Mucosa of stomach (tissue), 1 donor: ENCODE results near the gene ETV5.
A peak's percentile ranks its signal among the peaks of the same experiment; 100 is the strongest.

ENCODE experiments used
- H3K27me3 ChIP-seq: one replicate; pipeline ENCODE4 v1.7.0; 2013; ENCODE audit warnings: mild to moderate bottlenecking, low read length; ENCODE audit not compliant: control insufficient read depth, insufficient read depth
- H3K36me3 ChIP-seq: one replicate; pipeline ENCODE4 v1.7.0; 2013; ENCODE audit warnings: low read length; ENCODE audit not compliant: control insufficient read depth, insufficient read depth
- H3K4me1 ChIP-seq: one replicate; pipeline ENCODE4 v1.7.0; 2013; ENCODE audit warnings: mild to moderate bottlenecking, low read length; ENCODE audit not compliant: control insufficient read depth, insufficient read depth
- H3K4me3 ChIP-seq: one replicate; pipeline ENCODE4 v1.7.0; 2013; ENCODE audit warnings: low read length
- H3K9ac ChIP-seq: one replicate; pipeline ENCODE4 v1.7.0; 2013; ENCODE audit warnings: mild to moderate bottlenecking, low read length, moderate library complexity
- H3K9me3 ChIP-seq: one replicate; pipeline ENCODE4 v1.7.0; 2013; ENCODE audit warnings: mild to moderate bottlenecking, low read length, moderate library complexity; ENCODE audit not compliant: control insufficient read depth
- donor health status: Pancreatic carcinoma.

ETV5 gene

GRCh38 chr3:186119499-186119898 lies 10.6 kb upstream of the ETV5 start:
- Histone ChIP-seq H3K4me1 (peaks cover 7% of the 10 kb centered on the region), H3K4me3 (no peak overlapping the region), H3K9ac (no peak overlapping the region), H3K27me3 (peaks cover 4% of the 10 kb centered on the region), H3K36me3 (no peaks in the 10 kb centered on the region), H3K9me3 (no peaks in the 10 kb centered on the region)

GRCh38 chr3:186118692-186119091 lies 9.8 kb upstream of the ETV5 start:
- no peaks in the 10 kb centered on the region for H3K36me3 ChIP-seq
- no peak overlapping the region for H3K9ac ChIP-seq
- peaks cover 4% of the 10 kb centered on the region for H3K27me3 ChIP-seq
- H3K9me3 ChIP-seq = no peaks in the 10 kb centered on the region
- no peak overlapping the region for H3K4me3 ChIP-seq
- no peaks in the 10 kb centered on the region for H3K4me1 ChIP-seq

- Histone ChIP-seq H3K9me3 (no peaks in the 10 kb centered on the region), H3K36me3 (no peaks in the 10 kb centered on the region), H3K4me3 (no peak overlapping the region), H3K9ac (no peak overlapping the region), H3K4me1 (no peaks in the 10 kb centered on the region), H3K27me3 (peaks cover 4% of the 10 kb centered on the region)
These were observed 8.7 kb upstream of the ETV5 start for GRCh38 chr3:186117521-186118134.

- H3K9ac ChIP-seq = no peak overlapping the region
- no peaks in the 10 kb centered on the region for H3K9me3 ChIP-seq
- peaks cover 8% of the 10 kb centered on the region for H3K4me1 ChIP-seq
- H3K4me3 ChIP-seq = no peak overlapping the region
- H3K27me3 ChIP-seq = peaks cover 9% of the 10 kb centered on the region
- H3K36me3 ChIP-seq = no peaks in the 10 kb centered on the region
These were observed 6.5 kb upstream of the ETV5 start for GRCh38 chr3:186115239-186115996.

- H3K4me3 ChIP-seq = no peak overlapping the region
- H3K9me3 ChIP-seq = no peaks in the 10 kb centered on the region
- H3K9ac ChIP-seq = no peak overlapping the region
- peaks cover 16% of the 10 kb centered on the region for H3K4me1 ChIP-seq
- H3K27me3 ChIP-seq = peaks cover 12% of the 10 kb centered on the region
- H3K36me3 ChIP-seq = no peaks in the 10 kb centered on the region
These were observed 2.4 kb upstream of the ETV5 start for GRCh38 chr3:186110975-186111974.

- Histone ChIP-seq H3K4me1 (peaks cover 16% of the 10 kb centered on the region), H3K27me3 (peaks cover 12% of the 10 kb centered on the region), H3K9me3 (no peaks in the 10 kb centered on the region), H3K4me3 (peak overlapping the region; percentile 39), H3K36me3 (no peaks in the 10 kb centered on the region), H3K9ac (peak overlapping the region; percentile 16)
These were observed 1.3 kb upstream of the ETV5 start for GRCh38 chr3:186109897-186110803.

GRCh38 chr3:186108106-186108940 lies 566 bp downstream of the ETV5 start:
- Histone ChIP-seq H3K9ac (peak overlapping the region; percentile 66), H3K4me3 (peak overlapping the region; percentile 21), H3K4me1 (peaks cover 18% of the 10 kb centered on the region), H3K9me3 (no peaks in the 10 kb centered on the region), H3K27me3 (peaks cover 12% of the 10 kb centered on the region), H3K36me3 (no peaks in the 10 kb centered on the region)

- peaks cover 12% of the 10 kb centered on the region for H3K27me3 ChIP-seq
- H3K4me3 ChIP-seq = peak overlapping the region; percentile 21
- peak overlapping the region; percentile 66 for H3K9ac ChIP-seq
These were observed 1.4 kb downstream of the ETV5 start for GRCh38 chr3:186107215-186108105.

GRCh38 chr3:186105543-186105942 lies 3.3 kb downstream of the ETV5 start:
- H3K9me3 ChIP-seq = no peaks in the 10 kb centered on the region
- no peaks in the 10 kb centered on the region for H3K36me3 ChIP-seq
- H3K27me3 ChIP-seq = peaks cover 4% of the 10 kb centered on the region
- no peak overlapping the region for H3K4me3 ChIP-seq
- H3K4me1 ChIP-seq = peaks cover 18% of the 10 kb centered on the region
- H3K9ac ChIP-seq = no peak overlapping the region

More at GRCh38 chr3:186107215-186108105, 1.4 kb downstream of the ETV5 start:
- peaks cover 25% of the 10 kb centered on the region for H3K4me1 ChIP-seq
- no peaks in the 10 kb centered on the region for H3K36me3 ChIP-seq
- H3K9me3 ChIP-seq = no peaks in the 10 kb centered on the region

GRCh38 chr3:186102687-186103086 lies 6.2 kb downstream of the ETV5 start:
- no peaks in the 10 kb centered on the region for H3K9me3 ChIP-seq
- H3K27me3 ChIP-seq = no peaks in the 10 kb centered on the region
- peaks cover 24% of the 10 kb centered on the region for H3K4me1 ChIP-seq
- H3K9ac ChIP-seq = no peak overlapping the region
- no peaks in the 10 kb centered on the region for H3K36me3 ChIP-seq
- no peak overlapping the region for H3K4me3 ChIP-seq
